Panc1 (cell line): Measurements from ENCODE around the gene PDZK1IP1.

Experiments used
- CTCF ChIP-seq: fragments of 450-650 bp; IDR thresholded peaks from 2 replicates; pipeline ENCODE4 v1.5.1; 2017; ENCODE audit warnings: mild to moderate bottlenecking
- POLR2AphosphoS5 ChIP-seq: IDR thresholded peaks from 2 replicates; pipeline ENCODE4 v1.6.1; 2012; ENCODE audit warnings: mild to moderate bottlenecking, low read depth, low read length, moderate library complexity
- REST ChIP-seq, 2 experiments: IDR thresholded peaks; 2 replicates each; pipeline ENCODE4 v1.6.1; 2011 to 2012; ENCODE audit warnings: low read depth in 2 of 2, control low read depth in 1 of 2, low read length in 1 of 2, mild to moderate bottlenecking in 1 of 2, moderate library complexity in 1 of 2; ENCODE audit not compliant: insufficient read depth in 1 of 2

GRCh38 chr1:47232187-47232874 is 42.5 kb upstream of the PDZK1IP1 start, which contains the start of gene TAL1:
- TF ChIP-seq POLR2AphosphoS5 = no peak
- no peak for TF ChIP-seq CTCF
- no peak for TF ChIP-seq REST (IDR thresholded peaks at IDR 0.05; ENCODE audit: insufficient read depth in 1 of 2, low read depth in 2 of 2, low read length in 1 of 2)
